Measurements from ENCODE around the gene WNT11.

The WNT11 gene

DNA sequence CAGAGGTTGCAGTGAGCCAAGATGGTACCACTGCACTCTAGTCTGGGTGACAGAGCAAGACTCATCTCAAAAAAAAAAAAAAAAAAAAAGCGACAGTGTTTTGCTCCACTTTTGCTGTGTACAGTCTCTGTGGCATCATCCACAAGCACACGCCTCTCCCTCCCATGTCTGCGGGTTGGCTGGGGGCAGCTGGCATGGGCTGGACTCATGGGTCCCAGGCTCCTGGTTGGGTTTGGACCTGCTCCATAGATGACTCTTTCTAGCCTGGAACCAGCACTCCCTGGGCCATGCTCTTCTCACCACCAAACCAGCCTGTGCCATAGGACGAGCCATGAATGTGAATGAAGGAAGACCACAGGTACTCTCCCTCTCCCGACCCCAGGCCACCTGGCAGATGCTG is 7.9 kb upstream of the WNT11 start:
- no peak for ATAC-seq

DNA sequence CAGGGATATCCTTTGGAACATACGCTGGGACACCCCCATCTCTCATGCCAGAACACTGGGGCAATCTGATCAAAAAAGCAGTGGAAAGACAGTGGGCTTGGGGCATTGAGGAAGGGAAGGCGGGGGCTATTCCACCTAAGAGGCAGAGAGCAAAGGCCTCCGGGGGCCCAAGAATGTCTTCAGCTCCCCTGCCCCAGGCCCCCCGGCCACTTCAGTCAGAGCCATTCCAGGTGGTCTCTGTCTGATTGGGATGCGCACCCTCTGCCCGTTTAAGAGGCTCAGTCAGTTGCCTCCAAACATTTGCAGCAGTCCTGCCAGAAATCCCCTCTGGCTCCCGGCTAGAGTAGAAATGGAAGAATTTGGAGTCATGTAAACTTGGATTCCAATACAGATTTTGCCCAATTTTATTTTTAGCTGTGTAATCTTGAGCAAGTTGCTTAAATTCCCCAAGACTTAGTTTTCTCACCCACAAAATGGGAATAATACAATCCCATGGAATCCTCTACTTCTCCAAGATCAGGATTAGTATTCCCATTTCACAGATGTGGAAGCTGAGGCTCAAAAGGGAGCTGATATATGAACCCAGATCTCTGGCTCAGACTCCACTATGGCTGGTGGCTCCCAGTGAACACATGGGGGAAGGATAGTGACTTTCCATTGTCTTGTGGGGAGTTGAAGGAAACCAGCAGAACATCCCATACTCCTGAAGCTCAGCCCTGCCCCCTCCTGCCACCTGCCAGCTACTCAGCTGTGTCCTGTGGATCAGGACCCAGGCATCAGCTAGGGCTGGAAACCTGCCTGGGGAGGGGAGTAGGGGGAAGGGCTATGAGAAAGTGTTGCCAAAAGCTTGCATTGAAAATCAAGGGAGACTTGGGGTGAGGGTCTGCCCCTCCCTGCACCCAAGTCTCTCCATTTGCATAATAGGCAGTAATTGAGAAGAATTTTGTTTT is 6.1 kb upstream of the WNT11 start:
- no peak for ATAC-seq
- no peak for TF ChIP-seq CREB5 (CRISPR knock-in tag; IDR thresholded peaks at IDR 0.05; ENCODE audit: low read depth)
- TF ChIP-seq TCF4 (CRISPR knock-in tag; IDR thresholded peaks at IDR 0.05; ENCODE audit: borderline replicate concordance), result no peak
- TF ChIP-seq ZFP3 (CRISPR knock-in tag; IDR thresholded peaks at IDR 0.05), result no peak
- TF ChIP-seq SNAI2 (CRISPR knock-in tag; IDR thresholded peaks at IDR 0.05), result no peak
- TF ChIP-seq TOX (CRISPR knock-in tag; IDR thresholded peaks at IDR 0.05; ENCODE audit: borderline replicate concordance), result no peak
- TF ChIP-seq RARB (CRISPR knock-in tag; IDR thresholded peaks at IDR 0.05), result no peak
- TF ChIP-seq GLIS3 (CRISPR knock-in tag; IDR thresholded peaks at IDR 0.05), result no peak
- TF ChIP-seq PATZ1 (CRISPR knock-in tag; IDR thresholded peaks at IDR 0.05; ENCODE audit: borderline replicate concordance), result no peak

More for the DNA sequence above, 7.9 kb upstream of the WNT11 start:
- no peak for TF ChIP-seq TSHZ2 (CRISPR knock-in tag; IDR thresholded peaks at IDR 0.05)
- TF ChIP-seq ZFP30 (CRISPR knock-in tag; IDR thresholded peaks at IDR 0.05), result no peak
- no peak for TF ChIP-seq ARNTL (CRISPR knock-in tag; IDR thresholded peaks at IDR 0.05; ENCODE audit: borderline replicate concordance, low read depth)
- no peak for TF ChIP-seq GLIS3 (CRISPR knock-in tag; IDR thresholded peaks at IDR 0.05)
- no peak for TF ChIP-seq ZNF70 (CRISPR knock-in tag; IDR thresholded peaks at IDR 0.05)
- no peak for TF ChIP-seq RARB (CRISPR knock-in tag; IDR thresholded peaks at IDR 0.05)
- TF ChIP-seq SNAI2 (CRISPR knock-in tag; IDR thresholded peaks at IDR 0.05), result no peak
- TF ChIP-seq PPARA (CRISPR knock-in tag; IDR thresholded peaks at IDR 0.05; ENCODE audit: borderline replicate concordance), result no peak
- TF ChIP-seq PATZ1 (CRISPR knock-in tag; IDR thresholded peaks at IDR 0.05; ENCODE audit: borderline replicate concordance), result no peak
- no peak for TF ChIP-seq ISL1 (CRISPR knock-in tag; IDR thresholded peaks at IDR 0.05)
- TF ChIP-seq TCF4 (CRISPR knock-in tag; IDR thresholded peaks at IDR 0.05; ENCODE audit: borderline replicate concordance), result no peak
- TF ChIP-seq ZFP3 (CRISPR knock-in tag; IDR thresholded peaks at IDR 0.05), result no peak
- TF ChIP-seq CSRNP3 (CRISPR knock-in tag; IDR thresholded peaks at IDR 0.05), result no peak
- no peak for TF ChIP-seq BACH2 (CRISPR knock-in tag; IDR thresholded peaks at IDR 0.05; ENCODE audit: borderline replicate concordance)
- no peak for TF ChIP-seq ESRRG (CRISPR knock-in tag; IDR thresholded peaks at IDR 0.05)
- TF ChIP-seq, protein P1, sequence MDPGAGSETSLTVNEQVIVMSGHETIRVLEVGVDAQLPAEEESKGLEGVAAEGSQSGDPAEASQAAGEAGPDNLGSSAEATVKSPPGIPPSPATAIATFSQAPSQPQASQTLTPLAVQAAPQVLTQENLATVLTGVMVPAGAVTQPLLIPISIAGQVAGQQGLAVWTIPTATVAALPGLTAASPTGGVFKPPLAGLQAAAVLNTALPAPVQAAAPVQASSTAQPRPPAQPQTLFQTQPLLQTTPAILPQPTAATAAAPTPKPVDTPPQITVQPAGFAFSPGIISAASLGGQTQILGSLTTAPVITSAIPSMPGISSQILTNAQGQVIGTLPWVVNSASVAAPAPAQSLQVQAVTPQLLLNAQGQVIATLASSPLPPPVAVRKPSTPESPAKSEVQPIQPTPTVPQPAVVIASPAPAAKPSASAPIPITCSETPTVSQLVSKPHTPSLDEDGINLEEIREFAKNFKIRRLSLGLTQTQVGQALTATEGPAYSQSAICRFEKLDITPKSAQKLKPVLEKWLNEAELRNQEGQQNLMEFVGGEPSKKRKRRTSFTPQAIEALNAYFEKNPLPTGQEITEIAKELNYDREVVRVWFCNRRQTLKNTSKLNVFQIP (CRISPR knock-in tag; IDR thresholded peaks at IDR 0.05; ENCODE audit: borderline replicate concordance, low read depth), result no peak
- no peak for TF ChIP-seq CREB5 (CRISPR knock-in tag; IDR thresholded peaks at IDR 0.05; ENCODE audit: low read depth)

All from SK-N-SH treated with all-trans-retinoic acid at 6 μM for 48 hours (cell line).